ENCODE measurements around the gene MCM7.

Gene MCM7

GRCh38 chr7:100126931-100127865, 26.0 kb upstream of the MCM7 start, which contains the start of gene MBLAC1:
TSS of gene MBLAC1 (plus strand) at chr7:100126967. CDS start at chr7:100127396, 429 bp downstream.
- Histone ChIP-seq H3K79me2 (ENCODE audit: control insufficient read depth, low read length) (peaks cover 41% of the 10 kb centered on the region), H3K9me3 (ENCODE audit: control insufficient read depth, insufficient read depth, low read length) (no peaks in the 10 kb centered on the region), H3F3A (ENCODE audit: control insufficient read depth, insufficient read depth) (peaks cover 32% of the 10 kb centered on the region), H3K36me3 (ENCODE audit: control insufficient read depth, low read length) (peaks cover 34% of the 10 kb centered on the region), H3K9me2 (replicated peaks; ENCODE audit: control insufficient read depth, low read length) (no peaks in the 10 kb centered on the region), H4K20me1 (ENCODE audit: control insufficient read depth, insufficient read depth, low read depth, low read length) (no peaks in the 10 kb centered on the region), H3K4me1 (ENCODE audit: control insufficient read depth, low read length) (peaks cover 46% of the 10 kb centered on the region), H3K4me3 (ENCODE audit: low read length) (peak within 1 kb of the TSS; percentile 81), H3K27ac (ENCODE audit: low read depth, low read length) (peak within 1 kb of the TSS; percentile 94), H3K4me2 (ENCODE audit: low read length) (peak within 1 kb of the TSS; percentile 96), H3K27me3 (ENCODE audit: control insufficient read depth, low read length) (no peaks in the 10 kb centered on the region)
- TF ChIP-seq EZH2phosphoT487 (IDR thresholded peaks at IDR 0.05; ENCODE audit: borderline replicate concordance, low read length) (no peak), CTCF (IDR thresholded peaks at IDR 0.05; ENCODE audit: low read depth, low read length, poor library complexity, severe bottlenecking) (peak; percentile 32)

DNA sequence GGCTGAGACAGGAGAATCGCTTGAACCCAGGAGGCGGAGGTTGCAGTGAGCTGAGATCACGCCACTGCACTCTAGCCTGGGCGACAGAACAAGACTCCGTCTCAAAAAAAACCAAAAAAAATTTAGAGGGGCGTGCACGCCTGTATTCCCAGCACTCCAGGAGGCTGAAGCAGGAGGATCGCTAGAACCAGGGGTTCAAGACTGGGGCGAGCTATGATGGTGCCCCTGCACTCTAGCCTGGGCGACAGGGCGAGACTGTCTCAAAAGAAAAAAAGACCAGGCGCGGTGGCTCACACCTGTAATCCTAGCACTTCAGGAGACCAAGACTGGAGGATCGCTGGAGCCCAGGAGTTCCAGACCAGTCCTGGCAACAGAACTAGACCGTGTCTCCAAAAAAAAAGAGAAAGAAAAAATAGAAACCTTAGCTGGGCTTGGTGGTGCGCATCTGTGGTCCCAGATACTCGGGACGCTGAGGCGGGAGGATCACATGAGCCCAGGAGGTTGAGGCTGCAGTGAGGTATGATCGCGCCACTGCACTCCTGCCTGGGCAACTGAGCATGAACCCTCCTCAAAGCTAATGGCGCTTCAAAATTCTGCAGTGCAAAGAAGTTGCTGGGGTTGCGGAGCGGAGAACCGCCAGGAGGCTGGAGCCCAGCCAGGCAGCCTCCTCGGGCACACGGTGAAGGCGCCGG, 25.2 kb upstream of the MCM7 start:
- H3F3A ChIP-seq (ENCODE audit: control insufficient read depth, insufficient read depth) = peaks cover 32% of the 10 kb centered on the region
- peak overlapping the region; percentile 81 for H3K4me3 ChIP-seq (ENCODE audit: low read length)
- peaks cover 45% of the 10 kb centered on the region for H3K79me2 ChIP-seq (ENCODE audit: control insufficient read depth, low read length)
- H3K27me3 ChIP-seq (ENCODE audit: control insufficient read depth, low read length) = no peaks in the 10 kb centered on the region
- H3K9me2 ChIP-seq (replicated peaks; ENCODE audit: control insufficient read depth, low read length) = no peaks in the 10 kb centered on the region
- H4K20me1 ChIP-seq (ENCODE audit: control insufficient read depth, insufficient read depth, low read depth, low read length) = no peaks in the 10 kb centered on the region
- H3K4me1 ChIP-seq (ENCODE audit: control insufficient read depth, low read length) = peaks cover 46% of the 10 kb centered on the region
- peak overlapping the region; percentile 96 for H3K4me2 ChIP-seq (ENCODE audit: low read length)
- H3K9me3 ChIP-seq (ENCODE audit: control insufficient read depth, insufficient read depth, low read length) = no peaks in the 10 kb centered on the region
- peaks cover 36% of the 10 kb centered on the region for H3K36me3 ChIP-seq (ENCODE audit: control insufficient read depth, low read length)
- H3K27ac ChIP-seq (ENCODE audit: low read depth, low read length) = peak overlapping the region; percentile 94
- TF ChIP-seq EZH2phosphoT487 (IDR thresholded peaks at IDR 0.05; ENCODE audit: borderline replicate concordance, low read length) (no peak), CTCF (IDR thresholded peaks at IDR 0.05; ENCODE audit: low read depth, low read length, poor library complexity, severe bottlenecking) (no peak)

- Histone ChIP-seq H3K27ac (ENCODE audit: low read depth, low read length) (peak overlapping the region; percentile 53), H3K36me3 (ENCODE audit: control insufficient read depth, low read length) (peaks cover 36% of the 10 kb centered on the region), H4K20me1 (ENCODE audit: control insufficient read depth, insufficient read depth, low read depth, low read length) (no peaks in the 10 kb centered on the region), H3K79me2 (ENCODE audit: control insufficient read depth, low read length) (peaks cover 57% of the 10 kb centered on the region), H3F3A (ENCODE audit: control insufficient read depth, insufficient read depth) (peaks cover 36% of the 10 kb centered on the region), H3K4me1 (ENCODE audit: control insufficient read depth, low read length) (peaks cover 48% of the 10 kb centered on the region), H3K9me3 (ENCODE audit: control insufficient read depth, insufficient read depth, low read length) (no peaks in the 10 kb centered on the region), H3K4me2 (ENCODE audit: low read length) (peak overlapping the region; percentile 96), H3K27me3 (ENCODE audit: control insufficient read depth, low read length) (no peaks in the 10 kb centered on the region), H3K4me3 (ENCODE audit: low read length) (peak overlapping the region; percentile 81), H3K9me2 (replicated peaks; ENCODE audit: control insufficient read depth, low read length) (no peaks in the 10 kb centered on the region)
- TF ChIP-seq CTCF (IDR thresholded peaks at IDR 0.05; ENCODE audit: low read depth, low read length, poor library complexity, severe bottlenecking) (no peak), EZH2phosphoT487 (IDR thresholded peaks at IDR 0.05; ENCODE audit: borderline replicate concordance, low read length) (no peak)
Measured at GRCh38 chr7:100124301-100125230, 23.4 kb upstream of the MCM7 start.

Measured in DOHH2 (cell line).